ENCODE measurements around the gene TBXAS1.

Gene TBXAS1

DNA sequence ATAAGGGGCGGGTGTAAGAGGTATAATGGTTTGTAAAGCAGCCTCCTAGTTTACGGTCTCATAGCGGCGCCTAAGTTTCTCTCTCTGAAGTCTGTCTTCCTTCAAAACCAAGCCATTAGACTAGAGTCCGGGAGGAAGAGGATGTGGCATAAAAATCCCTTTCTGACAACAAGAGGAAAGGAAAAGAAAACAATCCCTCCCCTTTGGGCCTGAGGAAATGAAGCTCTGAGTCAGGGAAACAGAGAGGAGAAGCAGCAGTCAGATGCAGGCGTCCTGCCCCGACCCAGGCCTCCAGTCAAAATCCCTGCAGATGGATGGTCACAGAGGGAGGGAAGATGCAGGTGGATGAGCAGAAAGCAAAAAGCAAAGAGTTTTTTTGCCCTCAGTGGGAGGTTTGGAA, 210.0 kb downstream of the TBXAS1 start:
- Histone ChIP-seq H3K9ac (ENCODE audit: low read depth in 1 of 2, low read length in 2 of 2) (no peak overlapping the region), H3K36me3 (ENCODE audit: control insufficient read depth in 1 of 2, insufficient read depth in 2 of 2, low read length in 2 of 2) (peaks cover 42 to 59% of the 10 kb centered on the region in 2 donors), H3K27ac (ENCODE audit: low read depth, low read length) (no peak overlapping the region), H3K27me3 (ENCODE audit: control insufficient read depth in 1 of 2, insufficient read depth in 2 of 2, low read length in 2 of 2) (no peaks in the 10 kb centered on the region), H3K4me3 (ENCODE audit: low read depth in 1 of 2, low read length in 2 of 2) (no peak overlapping the region), H3K9me3 (ENCODE audit: control insufficient read depth in 1 of 2, low read length in 2 of 2) (no peaks in the 10 kb centered on the region), H3K4me1 (ENCODE audit: control insufficient read depth in 1 of 2, insufficient read depth in 2 of 2, low read length in 2 of 2) (peaks cover 0 to 6% of the 10 kb centered on the region in 2 donors)

DNA sequence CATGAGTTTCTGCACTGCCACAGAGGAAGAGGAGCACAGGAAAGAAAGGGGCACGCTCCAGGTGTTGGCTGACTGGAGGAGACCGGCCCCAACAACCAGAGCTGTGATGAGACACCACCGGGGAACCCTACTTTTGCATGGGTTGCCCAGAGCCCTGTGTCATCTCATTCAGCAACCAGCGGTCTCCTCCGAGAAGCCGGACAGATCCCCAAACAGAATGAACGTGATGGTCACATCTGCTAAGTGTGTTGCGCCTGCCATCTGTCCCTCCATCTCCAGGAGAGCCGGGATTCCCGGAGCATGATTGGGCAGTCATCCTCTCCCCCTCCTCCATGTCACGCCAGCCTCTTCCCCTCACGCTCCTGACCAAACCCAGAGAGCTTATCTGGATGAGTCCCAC, 210.8 kb downstream of the TBXAS1 start:
- Histone ChIP-seq H3K4me3 (ENCODE audit: low read depth in 1 of 2, low read length in 2 of 2) (no peak overlapping the region), H3K9me3 (ENCODE audit: control insufficient read depth in 1 of 2, low read length in 2 of 2) (no peaks in the 10 kb centered on the region), H3K9ac (ENCODE audit: low read depth in 1 of 2, low read length in 2 of 2) (no peak overlapping the region), H3K27me3 (ENCODE audit: control insufficient read depth in 1 of 2, insufficient read depth in 2 of 2, low read length in 2 of 2) (no peaks in the 10 kb centered on the region), H3K27ac (ENCODE audit: low read depth, low read length) (no peak overlapping the region), H3K36me3 (ENCODE audit: control insufficient read depth in 1 of 2, insufficient read depth in 2 of 2, low read length in 2 of 2) (peaks cover 42 to 56% of the 10 kb centered on the region in 2 donors), H3K4me1 (ENCODE audit: control insufficient read depth in 1 of 2, insufficient read depth in 2 of 2, low read length in 2 of 2) (peaks cover 0 to 6% of the 10 kb centered on the region in 2 donors)

- Histone ChIP-seq H3K4me1 (ENCODE audit: control insufficient read depth in 1 of 2, insufficient read depth in 2 of 2, low read length in 2 of 2) (peaks cover 14% of the 10 kb centered on the region in 2 donors), H3K27me3 (ENCODE audit: control insufficient read depth in 1 of 2, insufficient read depth in 2 of 2, low read length in 2 of 2) (no peaks in the 10 kb centered on the region), H3K36me3 (ENCODE audit: control insufficient read depth in 1 of 2, insufficient read depth in 2 of 2, low read length in 2 of 2) (peaks cover 40 to 56% of the 10 kb centered on the region in 2 donors), H3K27ac (ENCODE audit: low read depth, low read length) (no peak overlapping the region), H3K9me3 (ENCODE audit: control insufficient read depth in 1 of 2, low read length in 2 of 2) (no peaks in the 10 kb centered on the region), H3K4me3 (ENCODE audit: low read depth in 1 of 2, low read length in 2 of 2) (no peak overlapping the region), H3K9ac (ENCODE audit: low read depth in 1 of 2, low read length in 2 of 2) (no peak overlapping the region)
Observed at GRCh38 chr7:140041659-140042385, 212.8 kb downstream of the TBXAS1 start.

- Histone ChIP-seq H3K9ac (ENCODE audit: low read depth in 1 of 2, low read length in 2 of 2) (no peak overlapping the region), H3K4me3 (ENCODE audit: low read depth in 1 of 2, low read length in 2 of 2) (no peak overlapping the region), H3K36me3 (ENCODE audit: control insufficient read depth in 1 of 2, insufficient read depth in 2 of 2, low read length in 2 of 2) (peaks cover 42 to 51% of the 10 kb centered on the region in 2 donors), H3K4me1 (ENCODE audit: control insufficient read depth in 1 of 2, insufficient read depth in 2 of 2, low read length in 2 of 2) (peaks cover 12 to 17% of the 10 kb centered on the region in 2 donors), H3K9me3 (ENCODE audit: control insufficient read depth in 1 of 2, low read length in 2 of 2) (no peaks in the 10 kb centered on the region), H3K27me3 (ENCODE audit: control insufficient read depth in 1 of 2, insufficient read depth in 2 of 2, low read length in 2 of 2) (no peaks in the 10 kb centered on the region), H3K27ac (ENCODE audit: low read depth, low read length) (no peak overlapping the region)
Observed at GRCh38 chr7:140042386-140042670, 213.3 kb downstream of the TBXAS1 start.

DNA sequence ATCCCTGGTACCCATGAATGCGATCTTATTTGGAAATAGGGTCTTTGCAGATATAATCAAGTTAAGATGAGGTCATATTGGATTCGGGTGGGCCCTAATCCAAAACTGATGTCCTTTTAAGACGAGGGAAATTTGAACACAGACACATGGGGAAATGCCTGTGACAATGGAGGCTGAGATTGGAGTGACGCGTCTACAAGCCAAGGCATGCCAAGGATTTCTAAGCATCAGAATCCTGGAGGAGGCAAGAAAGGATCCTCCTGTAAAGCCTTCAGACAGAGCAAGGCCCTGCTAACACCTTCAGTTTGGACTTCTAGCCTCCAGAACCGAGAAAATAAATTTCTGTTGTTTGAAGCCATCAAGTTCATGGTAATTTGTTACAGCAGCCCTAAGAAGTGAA, 215.2 kb downstream of the TBXAS1 start:
- Histone ChIP-seq H3K9me3 (ENCODE audit: control insufficient read depth in 1 of 2, low read length in 2 of 2) (no peaks in the 10 kb centered on the region), H3K36me3 (ENCODE audit: control insufficient read depth in 1 of 2, insufficient read depth in 2 of 2, low read length in 2 of 2) (peaks cover 33 to 35% of the 10 kb centered on the region in 2 donors), H3K27ac (ENCODE audit: low read depth, low read length) (no peak overlapping the region), H3K4me3 (ENCODE audit: low read depth in 1 of 2, low read length in 2 of 2) (no peak overlapping the region), H3K4me1 (ENCODE audit: control insufficient read depth in 1 of 2, insufficient read depth in 2 of 2, low read length in 2 of 2) (peaks cover 20 to 32% of the 10 kb centered on the region in 2 donors), H3K27me3 (ENCODE audit: control insufficient read depth in 1 of 2, insufficient read depth in 2 of 2, low read length in 2 of 2) (no peaks in the 10 kb centered on the region), H3K9ac (ENCODE audit: low read depth in 1 of 2, low read length in 2 of 2) (no peak overlapping the region)

GRCh38 chr7:140045697-140046096, 216.6 kb downstream of the TBXAS1 start:
- Histone ChIP-seq H3K27me3 (ENCODE audit: control insufficient read depth in 1 of 2, insufficient read depth in 2 of 2, low read length in 2 of 2) (no peaks in the 10 kb centered on the region), H3K36me3 (ENCODE audit: control insufficient read depth in 1 of 2, insufficient read depth in 2 of 2, low read length in 2 of 2) (peaks cover 22 to 24% of the 10 kb centered on the region in 2 donors), H3K4me1 (ENCODE audit: control insufficient read depth in 1 of 2, insufficient read depth in 2 of 2, low read length in 2 of 2) (peaks cover 30 to 43% of the 10 kb centered on the region in 2 donors), H3K4me3 (ENCODE audit: low read depth in 1 of 2, low read length in 2 of 2) (no peak overlapping the region), H3K9ac (ENCODE audit: low read depth in 1 of 2, low read length in 2 of 2) (no peak overlapping the region), H3K27ac (ENCODE audit: low read depth, low read length) (no peak overlapping the region), H3K9me3 (ENCODE audit: control insufficient read depth in 1 of 2, low read length in 2 of 2) (no peaks in the 10 kb centered on the region)

GRCh38 chr7:140047197-140047596, 218.1 kb downstream of the TBXAS1 start:
- H3K27ac ChIP-seq (ENCODE audit: low read depth, low read length) = no peak overlapping the region
- H3K4me1 ChIP-seq (ENCODE audit: control insufficient read depth in 1 of 2, insufficient read depth in 2 of 2, low read length in 2 of 2) = peaks cover 30 to 43% of the 10 kb centered on the region in 2 donors
- H3K4me3 ChIP-seq (ENCODE audit: low read depth in 1 of 2, low read length in 2 of 2) = no peak overlapping the region
- H3K9ac ChIP-seq (ENCODE audit: low read depth in 1 of 2, low read length in 2 of 2) = no peak overlapping the region
- H3K36me3 ChIP-seq (ENCODE audit: control insufficient read depth in 1 of 2, insufficient read depth in 2 of 2, low read length in 2 of 2) = peaks cover 12 to 19% of the 10 kb centered on the region in 2 donors
- H3K9me3 ChIP-seq (ENCODE audit: control insufficient read depth in 1 of 2, low read length in 2 of 2) = no peaks in the 10 kb centered on the region
- H3K27me3 ChIP-seq (ENCODE audit: control insufficient read depth in 1 of 2, insufficient read depth in 2 of 2, low read length in 2 of 2) = no peaks in the 10 kb centered on the region

- H3K4me3 ChIP-seq (ENCODE audit: low read depth in 1 of 2, low read length in 2 of 2) = no peak overlapping the region
- no peaks in the 10 kb centered on the region for H3K27me3 ChIP-seq (ENCODE audit: control insufficient read depth in 1 of 2, insufficient read depth in 2 of 2, low read length in 2 of 2)
- peaks cover 9 to 19% of the 10 kb centered on the region in 2 donors for H3K36me3 ChIP-seq (ENCODE audit: control insufficient read depth in 1 of 2, insufficient read depth in 2 of 2, low read length in 2 of 2)
- H3K4me1 ChIP-seq (ENCODE audit: control insufficient read depth in 1 of 2, insufficient read depth in 2 of 2, low read length in 2 of 2) = peaks cover 30 to 43% of the 10 kb centered on the region in 2 donors
- H3K9ac ChIP-seq (ENCODE audit: low read depth in 1 of 2, low read length in 2 of 2) = no peak overlapping the region
- H3K9me3 ChIP-seq (ENCODE audit: control insufficient read depth in 1 of 2, low read length in 2 of 2) = no peaks in the 10 kb centered on the region
- no peak overlapping the region for H3K27ac ChIP-seq (ENCODE audit: low read depth, low read length)
Observed at GRCh38 chr7:140048138-140048537, 219.1 kb downstream of the TBXAS1 start.

GRCh38 chr7:140048989-140049338, 219.9 kb downstream of the TBXAS1 start:
- peaks cover 9 to 25% of the 10 kb centered on the region in 2 donors for H3K36me3 ChIP-seq (ENCODE audit: control insufficient read depth in 1 of 2, insufficient read depth in 2 of 2, low read length in 2 of 2)
- H3K9ac ChIP-seq (ENCODE audit: low read depth in 1 of 2, low read length in 2 of 2) = no peak overlapping the region
- peaks cover 30 to 43% of the 10 kb centered on the region in 2 donors for H3K4me1 ChIP-seq (ENCODE audit: control insufficient read depth in 1 of 2, insufficient read depth in 2 of 2, low read length in 2 of 2)
- no peak overlapping the region for H3K27ac ChIP-seq (ENCODE audit: low read depth, low read length)
- no peaks in the 10 kb centered on the region for H3K27me3 ChIP-seq (ENCODE audit: control insufficient read depth in 1 of 2, insufficient read depth in 2 of 2, low read length in 2 of 2)
- no peaks in the 10 kb centered on the region for H3K9me3 ChIP-seq (ENCODE audit: control insufficient read depth in 1 of 2, low read length in 2 of 2)
- H3K4me3 ChIP-seq (ENCODE audit: low read depth in 1 of 2, low read length in 2 of 2) = peak overlapping the region in 1 of 2 donors; percentile 33

GRCh38 chr7:140049339-140050024, 220.4 kb downstream of the TBXAS1 start:
- H3K27ac ChIP-seq (ENCODE audit: low read depth, low read length) = peak overlapping the region; percentile 47
- H3K36me3 ChIP-seq (ENCODE audit: control insufficient read depth in 1 of 2, insufficient read depth in 2 of 2, low read length in 2 of 2) = peaks cover 9 to 27% of the 10 kb centered on the region in 2 donors
- H3K4me1 ChIP-seq (ENCODE audit: control insufficient read depth in 1 of 2, insufficient read depth in 2 of 2, low read length in 2 of 2) = peaks cover 34 to 48% of the 10 kb centered on the region in 2 donors

More at GRCh38 chr7:140049339-140050024, 220.4 kb downstream of the TBXAS1 start:
- H3K9me3 ChIP-seq (ENCODE audit: control insufficient read depth in 1 of 2, low read length in 2 of 2) = no peaks in the 10 kb centered on the region
- H3K4me3 ChIP-seq (ENCODE audit: low read depth in 1 of 2, low read length in 2 of 2) = peak overlapping the region in 1 of 2 donors; percentile 33
- H3K9ac ChIP-seq (ENCODE audit: low read depth in 1 of 2, low read length in 2 of 2) = peak overlapping the region in 1 of 2 donors; percentile 1
- H3K27me3 ChIP-seq (ENCODE audit: control insufficient read depth in 1 of 2, insufficient read depth in 2 of 2, low read length in 2 of 2) = no peaks in the 10 kb centered on the region

Data from duodenal mucosa (tissue), 2 donors.